Measurements from ENCODE around the gene GATB.

GATB gene

DNA sequence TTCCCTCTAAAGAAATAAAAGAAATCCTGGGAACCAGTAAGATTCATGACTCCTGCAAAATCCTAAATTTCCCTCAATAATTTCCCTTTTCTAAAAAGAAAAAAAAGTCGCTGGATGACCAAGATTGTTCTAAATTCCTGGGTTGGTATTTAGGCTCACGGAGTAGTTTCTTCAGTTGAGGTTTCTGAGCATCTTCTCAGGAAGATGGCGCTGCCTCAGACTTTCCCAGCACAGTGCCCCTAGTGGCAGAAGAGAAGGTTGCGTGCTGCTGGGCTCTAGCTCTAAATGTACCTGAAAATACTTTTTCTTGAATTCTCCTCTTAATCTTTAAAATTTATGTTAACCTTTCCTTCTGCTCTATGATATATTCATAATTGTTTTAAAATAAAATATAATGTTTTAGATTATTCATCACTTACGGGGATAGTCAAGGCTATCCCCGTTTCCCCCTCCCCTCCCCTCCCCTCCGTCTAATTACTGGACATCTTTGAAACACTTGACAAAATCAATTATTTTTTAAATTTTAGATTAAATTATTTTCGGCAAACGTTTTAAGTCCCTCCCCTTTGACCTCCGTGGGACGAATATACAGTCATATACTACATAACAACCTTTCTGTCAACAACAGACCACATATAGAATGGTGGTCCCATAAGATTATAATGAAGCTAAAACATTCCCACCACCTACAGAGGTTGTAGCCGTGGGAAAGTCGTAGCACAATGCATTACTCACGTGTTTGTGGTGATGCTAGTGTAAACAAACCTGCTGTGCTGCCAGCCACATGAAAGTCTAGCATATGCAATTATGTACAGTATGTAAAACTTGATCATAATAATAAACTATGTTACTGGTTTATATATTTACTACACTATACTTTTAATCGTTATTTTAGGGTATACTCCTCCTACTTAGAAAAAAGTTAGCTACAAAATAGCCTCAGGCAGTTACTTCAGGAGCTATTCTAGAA is 41.0 kb upstream of the GATB start:
- Histone ChIP-seq H3K4me1 (ENCODE audit: control insufficient read depth, insufficient read depth, low read length) (peaks cover 7% of the 10 kb centered on the region), H3K27me3 (ENCODE audit: control insufficient read depth in 1 of 2, insufficient read depth in 2 of 2, low read length in 2 of 2) (no peaks in the 10 kb centered on the region), H3K9ac (ENCODE audit: low read length in 2 of 2) (no peak overlapping the region), H3K36me3 (ENCODE audit: control insufficient read depth in 2 of 2, insufficient read depth in 2 of 2, low read length in 2 of 2) (no peaks in the 10 kb centered on the region), H3K27ac (ENCODE audit: low read length) (no peak overlapping the region), H3K4me3 (ENCODE audit: low read length in 2 of 2) (no peak overlapping the region), H3K9me3 (ENCODE audit: control insufficient read depth in 2 of 2, low read length in 2 of 2) (no peaks in the 10 kb centered on the region)

DNA sequence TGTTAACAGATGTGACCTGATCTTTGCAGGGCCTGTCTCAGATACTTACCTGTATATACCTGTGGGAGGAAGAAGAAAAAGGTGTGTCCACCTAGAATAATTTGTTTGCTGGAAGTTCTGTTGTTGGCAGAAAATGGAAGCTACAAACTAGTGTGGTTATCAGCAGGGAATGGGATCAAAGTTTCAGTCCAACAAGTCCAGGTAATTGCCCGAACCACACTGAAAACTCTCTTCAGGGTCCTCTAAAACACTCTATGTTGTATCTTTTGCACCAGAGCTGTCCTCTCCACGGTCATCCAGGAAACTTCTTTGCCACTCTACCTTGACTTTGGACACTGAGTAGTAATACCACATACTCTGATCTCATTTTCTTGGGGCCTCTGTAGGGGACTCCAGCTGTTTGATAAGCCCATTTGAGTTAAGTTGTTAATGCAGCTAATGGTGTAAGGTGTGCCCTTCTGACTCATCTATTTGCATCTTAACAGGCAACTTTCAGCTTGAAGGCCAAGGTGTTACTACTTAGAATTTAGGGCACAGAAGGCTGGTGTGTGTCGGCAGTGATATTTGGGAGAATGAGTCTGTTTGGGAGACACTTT is 38.7 kb upstream of the GATB start:
- Histone ChIP-seq H3K36me3 (ENCODE audit: control insufficient read depth in 2 of 2, insufficient read depth in 2 of 2, low read length in 2 of 2) (no peaks in the 10 kb centered on the region), H3K27ac (ENCODE audit: low read length) (no peak overlapping the region), H3K4me3 (ENCODE audit: low read length in 2 of 2) (no peak overlapping the region), H3K4me1 (ENCODE audit: control insufficient read depth, insufficient read depth, low read length) (no peaks in the 10 kb centered on the region), H3K27me3 (ENCODE audit: control insufficient read depth in 1 of 2, insufficient read depth in 2 of 2, low read length in 2 of 2) (no peaks in the 10 kb centered on the region), H3K9me3 (ENCODE audit: control insufficient read depth in 2 of 2, low read length in 2 of 2) (no peaks in the 10 kb centered on the region), H3K9ac (ENCODE audit: low read length in 2 of 2) (no peak overlapping the region)

DNA sequence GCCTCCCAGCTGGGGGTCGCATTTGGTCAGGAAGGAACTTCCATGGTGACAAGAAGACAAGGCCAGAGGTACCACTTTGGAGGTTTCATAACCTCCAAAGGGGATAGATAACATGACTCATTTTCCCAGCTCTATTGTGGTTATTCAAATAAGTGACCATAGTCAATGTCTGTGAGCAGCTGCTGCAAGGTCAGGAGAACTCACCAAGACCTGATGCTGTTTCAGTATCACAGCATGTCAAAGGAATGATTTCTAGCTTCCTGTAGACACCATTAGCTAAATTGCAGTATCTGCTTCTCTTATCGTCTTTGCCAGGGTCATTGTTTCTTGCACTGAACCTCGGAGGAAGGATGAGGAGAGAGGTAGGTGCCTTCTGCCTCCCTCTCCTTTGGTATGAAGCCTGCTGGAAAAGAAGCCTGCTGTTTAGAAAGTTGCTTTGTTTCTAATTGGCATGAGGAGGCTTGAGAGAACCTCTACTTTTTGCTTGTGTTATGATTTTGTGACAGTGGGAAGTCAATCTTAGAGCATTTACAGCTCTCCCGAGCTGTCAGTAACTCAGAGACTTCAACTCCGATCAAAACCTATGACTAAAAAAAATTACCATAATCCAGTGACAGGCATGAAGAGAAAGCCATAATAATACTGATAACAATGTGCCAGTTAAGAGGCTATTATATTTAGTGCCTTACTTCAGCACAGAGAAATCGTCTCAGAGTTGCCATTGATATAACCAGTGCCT is 38.0 kb upstream of the GATB start:
- no peak overlapping the region for H3K27ac ChIP-seq (ENCODE audit: low read length)
- H3K27me3 ChIP-seq (ENCODE audit: control insufficient read depth in 1 of 2, insufficient read depth in 2 of 2, low read length in 2 of 2): no peaks in the 10 kb centered on the region
- no peaks in the 10 kb centered on the region for H3K36me3 ChIP-seq (ENCODE audit: control insufficient read depth in 2 of 2, insufficient read depth in 2 of 2, low read length in 2 of 2)
- no peak overlapping the region for H3K9ac ChIP-seq (ENCODE audit: low read length in 2 of 2)
- no peak overlapping the region for H3K4me3 ChIP-seq (ENCODE audit: low read length in 2 of 2)
- H3K9me3 ChIP-seq (ENCODE audit: control insufficient read depth in 2 of 2, low read length in 2 of 2): no peaks in the 10 kb centered on the region
- no peaks in the 10 kb centered on the region for H3K4me1 ChIP-seq (ENCODE audit: control insufficient read depth, insufficient read depth, low read length)

- H3K27me3 ChIP-seq (ENCODE audit: control insufficient read depth in 1 of 2, insufficient read depth in 2 of 2, low read length in 2 of 2): no peaks in the 10 kb centered on the region
- H3K9me3 ChIP-seq (ENCODE audit: control insufficient read depth in 2 of 2, low read length in 2 of 2): no peaks in the 10 kb centered on the region
- H3K4me3 ChIP-seq (ENCODE audit: low read length in 2 of 2): no peak overlapping the region
- no peak overlapping the region for H3K9ac ChIP-seq (ENCODE audit: low read length in 2 of 2)
- H3K4me1 ChIP-seq (ENCODE audit: control insufficient read depth, insufficient read depth, low read length): no peaks in the 10 kb centered on the region
- H3K27ac ChIP-seq (ENCODE audit: low read length): no peak overlapping the region
- no peaks in the 10 kb centered on the region for H3K36me3 ChIP-seq (ENCODE audit: control insufficient read depth in 2 of 2, insufficient read depth in 2 of 2, low read length in 2 of 2)
Measured at GRCh38 chr4:151797853-151798252, 37.0 kb upstream of the GATB start.

DNA sequence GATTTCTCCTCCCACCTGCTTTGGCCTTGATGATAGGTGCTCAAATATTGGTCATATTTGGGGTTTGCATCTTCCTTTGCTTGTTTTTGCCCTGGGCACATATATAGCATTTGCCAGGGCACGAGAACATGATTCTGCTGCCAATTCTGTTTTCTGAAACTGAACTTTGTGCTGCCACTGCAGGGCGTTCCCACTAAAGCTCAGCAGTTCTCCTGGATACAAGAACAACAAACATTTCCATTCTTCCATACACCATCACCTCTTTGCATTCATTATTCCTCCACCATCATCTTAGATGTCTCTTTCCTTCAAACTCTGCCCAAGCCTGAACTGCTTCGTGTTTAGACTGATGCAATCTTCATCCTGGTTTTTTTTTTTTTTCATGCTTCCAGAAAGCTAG is 36.3 kb upstream of the GATB start:
- no peaks in the 10 kb centered on the region for H3K27me3 ChIP-seq (ENCODE audit: control insufficient read depth in 1 of 2, insufficient read depth in 2 of 2, low read length in 2 of 2)
- H3K9me3 ChIP-seq (ENCODE audit: control insufficient read depth in 2 of 2, low read length in 2 of 2): no peaks in the 10 kb centered on the region
- no peak overlapping the region for H3K4me3 ChIP-seq (ENCODE audit: low read length in 2 of 2)
- H3K4me1 ChIP-seq (ENCODE audit: control insufficient read depth, insufficient read depth, low read length): no peaks in the 10 kb centered on the region
- H3K27ac ChIP-seq (ENCODE audit: low read length): no peak overlapping the region
- no peak overlapping the region for H3K9ac ChIP-seq (ENCODE audit: low read length in 2 of 2)
- no peaks in the 10 kb centered on the region for H3K36me3 ChIP-seq (ENCODE audit: control insufficient read depth in 2 of 2, insufficient read depth in 2 of 2, low read length in 2 of 2)

DNA sequence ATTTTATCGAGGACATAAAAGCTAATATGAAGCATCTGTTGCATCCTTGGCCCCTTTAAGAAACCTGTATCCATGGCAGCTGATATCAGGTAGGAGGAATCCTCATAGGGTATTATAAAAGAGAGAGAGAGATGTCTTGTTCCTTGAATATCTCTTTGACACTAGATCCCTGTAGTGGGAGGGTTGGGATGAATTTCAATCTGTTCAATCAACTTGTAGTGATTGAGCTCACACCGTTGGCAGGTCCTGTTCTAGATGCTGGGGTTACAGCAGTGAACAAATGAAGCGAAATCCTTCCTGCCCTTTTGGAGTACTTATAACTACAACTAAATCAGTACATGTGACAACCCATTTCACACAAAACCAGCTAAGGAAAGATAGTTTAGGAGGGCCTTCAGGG is 35.3 kb upstream of the GATB start:
- Histone ChIP-seq H3K9ac (ENCODE audit: low read length in 2 of 2) (no peak overlapping the region), H3K27ac (ENCODE audit: low read length) (no peak overlapping the region), H3K36me3 (ENCODE audit: control insufficient read depth in 2 of 2, insufficient read depth in 2 of 2, low read length in 2 of 2) (no peaks in the 10 kb centered on the region), H3K4me3 (ENCODE audit: low read length in 2 of 2) (no peak overlapping the region), H3K4me1 (ENCODE audit: control insufficient read depth, insufficient read depth, low read length) (no peaks in the 10 kb centered on the region), H3K9me3 (ENCODE audit: control insufficient read depth in 2 of 2, low read length in 2 of 2) (no peaks in the 10 kb centered on the region), H3K27me3 (ENCODE audit: control insufficient read depth in 1 of 2, insufficient read depth in 2 of 2, low read length in 2 of 2) (no peaks in the 10 kb centered on the region)

DNA sequence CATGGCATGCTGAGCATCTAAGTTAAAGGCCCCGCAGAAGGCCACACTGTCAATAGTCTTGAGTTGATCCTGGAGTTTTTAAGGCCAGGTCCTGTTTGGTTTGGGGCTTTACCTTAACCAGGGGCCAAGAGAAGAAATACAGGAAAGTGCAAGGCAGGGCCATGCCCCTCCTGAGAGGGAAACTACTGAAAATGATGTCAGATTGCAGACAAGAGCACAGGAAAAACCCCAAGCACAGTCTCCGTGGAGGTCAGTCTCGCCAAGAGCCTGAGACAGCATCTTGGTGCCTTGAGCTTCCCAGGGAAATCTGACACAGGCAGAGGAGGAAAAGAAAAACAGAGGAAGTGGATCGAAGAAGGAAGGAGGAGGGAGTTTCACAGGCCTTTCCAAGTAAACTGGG is 32.2 kb upstream of the GATB start:
- Histone ChIP-seq H3K4me3 (ENCODE audit: low read length in 2 of 2) (no peak overlapping the region), H3K27me3 (ENCODE audit: control insufficient read depth in 1 of 2, insufficient read depth in 2 of 2, low read length in 2 of 2) (no peaks in the 10 kb centered on the region)

GRCh38 chr4:151792530-151792929 is 31.7 kb upstream of the GATB start:
- Histone ChIP-seq H3K9ac (ENCODE audit: low read length in 2 of 2) (no peak overlapping the region), H3K36me3 (ENCODE audit: control insufficient read depth in 2 of 2, insufficient read depth in 2 of 2, low read length in 2 of 2) (no peaks in the 10 kb centered on the region)

More for the DNA sequence above, 32.2 kb upstream of the GATB start:
- no peak overlapping the region for H3K9ac ChIP-seq (ENCODE audit: low read length in 2 of 2)
- no peaks in the 10 kb centered on the region for H3K36me3 ChIP-seq (ENCODE audit: control insufficient read depth in 2 of 2, insufficient read depth in 2 of 2, low read length in 2 of 2)
- H3K27ac ChIP-seq (ENCODE audit: low read length): no peak overlapping the region
- H3K4me1 ChIP-seq (ENCODE audit: control insufficient read depth, insufficient read depth, low read length): no peaks in the 10 kb centered on the region
- H3K9me3 ChIP-seq (ENCODE audit: control insufficient read depth in 2 of 2, low read length in 2 of 2): no peaks in the 10 kb centered on the region

GRCh38 chr4:151788021-151788420 is 27.2 kb upstream of the GATB start:
- Histone ChIP-seq H3K27me3 (ENCODE audit: control insufficient read depth in 1 of 2, insufficient read depth in 2 of 2, low read length in 2 of 2) (no peaks in the 10 kb centered on the region), H3K9ac (ENCODE audit: low read length in 2 of 2) (no peak overlapping the region), H3K36me3 (ENCODE audit: control insufficient read depth in 2 of 2, insufficient read depth in 2 of 2, low read length in 2 of 2) (no peaks in the 10 kb centered on the region), H3K9me3 (ENCODE audit: control insufficient read depth in 2 of 2, low read length in 2 of 2) (no peaks in the 10 kb centered on the region), H3K27ac (ENCODE audit: low read length) (no peak overlapping the region), H3K4me1 (ENCODE audit: control insufficient read depth, insufficient read depth, low read length) (no peaks in the 10 kb centered on the region), H3K4me3 (ENCODE audit: low read length in 2 of 2) (no peak overlapping the region)

More at GRCh38 chr4:151792530-151792929, 31.7 kb upstream of the GATB start:
- no peaks in the 10 kb centered on the region for H3K27me3 ChIP-seq (ENCODE audit: control insufficient read depth in 1 of 2, insufficient read depth in 2 of 2, low read length in 2 of 2)
- no peak overlapping the region for H3K4me3 ChIP-seq (ENCODE audit: low read length in 2 of 2)
- H3K4me1 ChIP-seq (ENCODE audit: control insufficient read depth, insufficient read depth, low read length): no peaks in the 10 kb centered on the region
- no peaks in the 10 kb centered on the region for H3K9me3 ChIP-seq (ENCODE audit: control insufficient read depth in 2 of 2, low read length in 2 of 2)
- no peak overlapping the region for H3K27ac ChIP-seq (ENCODE audit: low read length)

GRCh38 chr4:151786158-151786495 is 25.3 kb upstream of the GATB start:
- H3K4me1 ChIP-seq (ENCODE audit: control insufficient read depth, insufficient read depth, low read length): no peaks in the 10 kb centered on the region
- no peaks in the 10 kb centered on the region for H3K36me3 ChIP-seq (ENCODE audit: control insufficient read depth in 2 of 2, insufficient read depth in 2 of 2, low read length in 2 of 2)
- no peaks in the 10 kb centered on the region for H3K27me3 ChIP-seq (ENCODE audit: control insufficient read depth in 1 of 2, insufficient read depth in 2 of 2, low read length in 2 of 2)
- no peak overlapping the region for H3K4me3 ChIP-seq (ENCODE audit: low read length in 2 of 2)
- no peak overlapping the region for H3K27ac ChIP-seq (ENCODE audit: low read length)
- no peak overlapping the region for H3K9ac ChIP-seq (ENCODE audit: low read length in 2 of 2)
- H3K9me3 ChIP-seq (ENCODE audit: control insufficient read depth in 2 of 2, low read length in 2 of 2): no peaks in the 10 kb centered on the region

Measured in stomach smooth muscle (tissue), 2 donors.